IMR-90 (cell line): Measurements from ENCODE around the gene PRR33. TPM values are rescaled to one million over a fixed set of nuclear protein-coding genes. Genes with fewer than 3 reads are reported as not detected.

Source experiments
- ATAC-seq: fragments of 200-7000 bp; cut with Tn5 transposase; 2 replicates; pipeline ENCODE4 v1.9.1; 2020; ENCODE audit warnings: low read depth, mild to moderate bottlenecking, moderate library complexity
- BruUV-seq: library from RNA; stranded (reverse); fragments of 400-500 nt; replicated peaks from 2 replicates; lab custom pipeline; 2021; lab: Mats Ljungman, UMichigan
- CTCF ChIA-PET: fragments of 300-600 bp; formaldehyde crosslinking; extraction: SDS; loops from one replicate; lab custom pipeline; 2021; ENCODE audit warnings: antibody characterized with exemption; lab: Yijun Ruan, JAX
- POLR2A ChIA-PET: fragments of 300-600 bp; sonication (Branson Sonifier 250); formaldehyde crosslinking; loops from one replicate; lab custom pipeline; 2022; ENCODE audit warnings: antibody characterized with exemption; ENCODE audit not compliant: unreplicated experiment; lab: Charles Lee
- DNase-seq: peaks from one replicate; pipeline ENCODE4 v3.0.0; 2013
- H2AFZ ChIP-seq: replicated peaks from 2 replicates; pipeline ENCODE3; 2013; ENCODE audit warnings: low read length, mild to moderate bottlenecking; ENCODE audit not compliant: poor library complexity
- H2AK5ac ChIP-seq: 2 replicates; pipeline ENCODE4 v1.6.1; 2013; ENCODE audit warnings: low read depth, low read length, inconsistent platforms
- H2AK9ac ChIP-seq: replicated peaks from 2 replicates; pipeline ENCODE3; 2013; ENCODE audit warnings: mild to moderate bottlenecking, low read depth, low read length, moderate library complexity; ENCODE audit not compliant: poor library complexity
- H2BK120ac ChIP-seq: 2 replicates; pipeline ENCODE4 v1.6.1; 2013; ENCODE audit warnings: low read depth, low read length, inconsistent platforms
- H2BK15ac ChIP-seq: 3 replicates; pipeline ENCODE4 v1.6.1; 2013; ENCODE audit warnings: low read depth, low read length, inconsistent platforms
- H2BK20ac ChIP-seq: 2 replicates; pipeline ENCODE4 v1.6.1; 2013; ENCODE audit warnings: low read depth, mild to moderate bottlenecking, inconsistent platforms, low read length, moderate library complexity
- H2BK5ac ChIP-seq: 2 replicates; pipeline ENCODE4 v1.6.1; 2013; ENCODE audit warnings: mild to moderate bottlenecking, low read depth, low read length, inconsistent platforms; ENCODE audit not compliant: poor library complexity, severe bottlenecking
- H3K14ac ChIP-seq: replicated peaks from 2 replicates; pipeline ENCODE4 v1.6.1; 2013; ENCODE audit warnings: low read depth, low read length, inconsistent platforms
- H3K18ac ChIP-seq: 2 replicates; pipeline ENCODE4 v1.6.1; 2013; ENCODE audit warnings: low read depth, low read length, control low read depth
- H3K23ac ChIP-seq: 2 replicates; pipeline ENCODE4 v1.6.1; 2013; ENCODE audit warnings: low read depth, low read length, inconsistent platforms
- H3K27ac ChIP-seq: 2 replicates; pipeline ENCODE4 v1.5.1; 2013; ENCODE audit warnings: mild to moderate bottlenecking, control low read depth, low read length; ENCODE audit not compliant: insufficient read depth
- H3K27me3 ChIP-seq: 2 replicates; pipeline ENCODE4 v1.6.1; 2013; ENCODE audit warnings: low read length; ENCODE audit not compliant: control insufficient read depth, insufficient read depth
- H3K36me3 ChIP-seq: 2 replicates; pipeline ENCODE4 v1.6.1; 2013; ENCODE audit warnings: low read length, mixed read lengths; ENCODE audit not compliant: control insufficient read depth, insufficient read depth
- H3K4ac ChIP-seq: 2 replicates; pipeline ENCODE4 v1.6.1; 2013; ENCODE audit warnings: low read depth, low read length, inconsistent platforms
- H3K4me1 ChIP-seq: 2 replicates; pipeline ENCODE4 v1.6.1; 2013; ENCODE audit warnings: low read length, mixed read lengths; ENCODE audit not compliant: control insufficient read depth, insufficient read depth
- H3K4me2 ChIP-seq: 2 replicates; pipeline ENCODE4 v1.6.1; 2013; ENCODE audit warnings: low read depth, mild to moderate bottlenecking, control low read depth, low read length, moderate library complexity
- H3K4me3 ChIP-seq: 2 replicates; pipeline ENCODE4 v1.5.1; 2013; ENCODE audit warnings: low read depth, mild to moderate bottlenecking, control low read depth, low read length, moderate library complexity; ENCODE audit not compliant: insufficient read depth
- H3K56ac ChIP-seq: 2 replicates; pipeline ENCODE4 v1.6.1; 2013; ENCODE audit warnings: low read length, inconsistent platforms; ENCODE audit not compliant: insufficient read depth; ENCODE audit errors: extremely low read depth
- H3K79me1 ChIP-seq, 2 experiments: 2 replicates each; pipeline ENCODE4 v1.6.1; 2013; ENCODE audit warnings: low read length in 2 of 2, inconsistent platforms in 1 of 2, low read depth in 1 of 2
- H3K9ac ChIP-seq: 2 replicates; pipeline ENCODE4 v1.6.1; 2013; ENCODE audit warnings: low read depth, low read length, control low read depth
- H3K9me1 ChIP-seq: 2 replicates; pipeline ENCODE4 v1.6.1; 2013; ENCODE audit warnings: low read length, inconsistent platforms; ENCODE audit not compliant: insufficient read depth
- H3K9me3 ChIP-seq: 2 replicates; pipeline ENCODE4 v1.6.1; 2013; ENCODE audit warnings: low read length; ENCODE audit not compliant: control insufficient read depth, insufficient read depth
- H4K20me1 ChIP-seq: 2 replicates; pipeline ENCODE4 v1.6.1; 2013; ENCODE audit warnings: low read length, inconsistent platforms; ENCODE audit not compliant: insufficient read depth
- H4K5ac ChIP-seq: 2 replicates; pipeline ENCODE4 v1.6.1; 2013; ENCODE audit warnings: mild to moderate bottlenecking, low read depth, low read length, control low read depth
- H4K8ac ChIP-seq, 2 experiments: 2 replicates each; pipeline ENCODE4 v1.6.1; 2013; ENCODE audit warnings: low read depth in 2 of 2, low read length in 2 of 2, control low read depth in 1 of 2, inconsistent platforms in 1 of 2
- H4K91ac ChIP-seq: 2 replicates; pipeline ENCODE4 v1.6.1; 2013; ENCODE audit warnings: low read depth, low read length, inconsistent platforms; ENCODE audit not compliant: insufficient read depth
- BHLHE40 ChIP-seq: fragments of 150-350 bp; IDR thresholded peaks from 2 replicates; pipeline ENCODE4 v1.6.1; 2016; ENCODE audit warnings: mild to moderate bottlenecking, low read depth, low read length
- FOS ChIP-seq: fragments of 150-350 bp; IDR thresholded peaks from 2 replicates; pipeline ENCODE4 v1.6.1; 2016; ENCODE audit warnings: low read depth, low read length
- NFE2L2 ChIP-seq: fragments of 150-350 bp; IDR thresholded peaks from 2 replicates; pipeline ENCODE4 v1.6.1; 2016; ENCODE audit warnings: low read depth, mild to moderate bottlenecking, low read length
- POLR2A ChIP-seq: IDR thresholded peaks from 2 replicates; pipeline ENCODE4 v1.6.1; 2012; ENCODE audit warnings: mild to moderate bottlenecking, low read depth, low read length
- SMC3 ChIP-seq: fragments of 150-350 bp; IDR thresholded peaks from 2 replicates; pipeline ENCODE4 v1.6.1; 2016; ENCODE audit warnings: low read depth, mild to moderate bottlenecking, antibody characterized with exemption, low read length, moderate library complexity
- WGBS, 2 experiments: methylation state at CpG; one replicate each; pipeline versions ENCODE4 v1.1.5 to v1.1.7; 2013; ENCODE audit warnings: missing lambda C conversion rate in 2 of 2; ENCODE audit not compliant: insufficient read length in 1 of 2; ENCODE audit errors: extremely low coverage in 2 of 2; 5-methylcytosine and 5-hydroxymethylcytosine counted together
- dilution Hi-C: fragments of 300-500 bp; cut with HindIII; formaldehyde crosslinking; loops from one replicate; pipeline ENCODE4 v1.14.3; 2018; ENCODE audit warnings: low sequenced_read_pairs; ENCODE audit not compliant: unreplicated experiment
- in situ Hi-C: fragments of 300-500 bp; cut with MboI; formaldehyde crosslinking; loops from 3 replicates; pipeline ENCODE4 v1.14.3; 2019; ENCODE audit warnings: low sequenced_read_pairs, inconsistent platforms, mixed read lengths
- intact Hi-C: fragments of 100-400 bp; cut with micrococcal nuclease; formaldehyde crosslinking; loops from 2 replicates; pipeline ENCODE4 v1.10.0; 2022
- polyA plus RNA-seq, 3 experiments: library from polyadenylated mRNA; depleted of rRNA; stranded (reverse); fragments of >200 nt; gene quantifications; 2 replicates each; pipeline ENCODE4 v1.2.3, GENCODE V29; 2012; ENCODE audit warnings: low replicate concordance in 1 of 3
- total RNA-seq: library from RNA; depleted of rRNA; stranded (reverse); fragments of >200 nt; gene quantifications from 2 replicates; pipeline ENCODE4 v1.2.3, GENCODE V29; 2012

PRR33 gene
- total and polyA plus RNA-seq, 2 of the 4 experiments (the other 2 are of a cell fraction): not detected

- no peak overlapping the region for H3K56ac ChIP-seq
- intact Hi-C loops (no loop called here), dilution Hi-C loops (no loop called here), in situ Hi-C loops (no loop called here)
- no peak for ATAC-seq
- no peaks in the 10 kb centered on the region for H3K9me3 ChIP-seq
- no peaks in the 10 kb centered on the region for H3K9me1 ChIP-seq
- H3K36me3 ChIP-seq: no peaks in the 10 kb centered on the region
- no peak overlapping the region for H2AFZ ChIP-seq
- H4K8ac ChIP-seq: no peak overlapping the region
- H3K14ac ChIP-seq: no peak overlapping the region
- CTCF ChIA-PET: no interaction called here
- POLR2A ChIA-PET: no interaction called here
- no peak overlapping the region for H3K23ac ChIP-seq
- BruUV-seq: no TSS peak
- H3K18ac ChIP-seq: no peak overlapping the region
- no peak overlapping the region for H3K9ac ChIP-seq
- no peak overlapping the region for H3K4me3 ChIP-seq
- no peak overlapping the region for H3K4me2 ChIP-seq
- DNase-seq: no peak
- TF ChIP-seq NFE2L2: no peak
- no peak for TF ChIP-seq POLR2A
- TF ChIP-seq SMC3: no peak
- no peak for TF ChIP-seq FOS
- no peak for TF ChIP-seq BHLHE40
- no peak overlapping the region for H2BK120ac ChIP-seq
- no peak overlapping the region for H2BK20ac ChIP-seq
- H2BK15ac ChIP-seq: no peak overlapping the region
- WGBS, 2 experiments: 69% methylated on average over 5 of the region's 12 CpGs; no CpG with 5 or more reads in 1 of the 2 experiments
- no peaks in the 10 kb centered on the region for H3K4me1 ChIP-seq
- H2AK5ac ChIP-seq: no peak overlapping the region
- H3K27ac ChIP-seq: no peak overlapping the region
- no peak overlapping the region for H2AK9ac ChIP-seq
- no peak overlapping the region for H3K4ac ChIP-seq
- peaks cover 31% of the 10 kb centered on the region for H3K27me3 ChIP-seq
- no peaks in the 10 kb centered on the region for H4K20me1 ChIP-seq
- no peak overlapping the region for H2BK5ac ChIP-seq
- no peak overlapping the region for H4K5ac ChIP-seq
- H3K79me1 ChIP-seq: no peaks in the 10 kb centered on the region
- no peak overlapping the region for H4K91ac ChIP-seq
These were observed 5.2 kb upstream of the PRR33 start for GRCh38 chr11:1896923-1897322.
